ENCODE measurements around the gene CSF2. TPM values are rescaled to one million over a fixed set of nuclear protein-coding genes. Genes with fewer than 3 reads are reported as not detected.
"Not testable (repeated sequence)": the region's sequence is repeated elsewhere in the genome, so short reads cannot be mapped to it uniquely, and the experiment has no call there.

Gene CSF2
- polyA plus RNA-seq, 1 experiment = not detected

GRCh38 chr5:132116072-132116471 lies 42.5 kb downstream of the CSF2 start:
- CTCF ChIA-PET = no interaction called here
- no peak overlapping the region for H3K4me3 ChIP-seq (ENCODE audit: low read depth, low read length)
- POLR2A ChIA-PET = no interaction called here

GRCh38 chr5:132116909-132117489 lies 43.4 kb downstream of the CSF2 start:
- CTCF ChIA-PET; H3K4me3 ChIP-seq (ENCODE audit: low read depth, low read length); H3K27ac ChIP-seq (ENCODE audit: low read depth, low read length); POLR2A ChIA-PET; H3K27me3 ChIP-seq (ENCODE audit: control insufficient read depth, insufficient read depth, low read length); DNase-seq (ENCODE audit: low read depth, low spot score); H3K9me3 ChIP-seq (ENCODE audit: control insufficient read depth, insufficient read depth, low read length): not testable (repeated sequence)

More at GRCh38 chr5:132116072-132116471, 42.5 kb downstream of the CSF2 start:
- no peaks in the 10 kb centered on the region for H3K27me3 ChIP-seq (ENCODE audit: control insufficient read depth, insufficient read depth, low read length)
- TF ChIP-seq CTCF (IDR thresholded peaks at IDR 0.05; ENCODE audit: low read depth, low read length) = no peak
- DNase-seq (ENCODE audit: low read depth, low spot score) = no peak
- H3K9me3 ChIP-seq (ENCODE audit: control insufficient read depth, insufficient read depth, low read length) = peaks cover 4% of the 10 kb centered on the region; the same call in 1 of the 2 replicates
- H3K27ac ChIP-seq (ENCODE audit: low read depth, low read length) = no peak overlapping the region

- H3K4me3 ChIP-seq (ENCODE audit: low read depth, low read length); H3K27ac ChIP-seq (ENCODE audit: low read depth, low read length); H3K9me3 ChIP-seq (ENCODE audit: control insufficient read depth, insufficient read depth, low read length); CTCF ChIA-PET; DNase-seq (ENCODE audit: low read depth, low spot score); H3K27me3 ChIP-seq (ENCODE audit: control insufficient read depth, insufficient read depth, low read length); POLR2A ChIA-PET: not testable (repeated sequence)
Measured at GRCh38 chr5:132120717-132121116, 47.1 kb downstream of the CSF2 start.

GRCh38 chr5:132122971-132123370 lies 49.4 kb downstream of the CSF2 start:
- DNase-seq (ENCODE audit: low read depth, low spot score); H3K4me3 ChIP-seq (ENCODE audit: low read depth, low read length); H3K27me3 ChIP-seq (ENCODE audit: control insufficient read depth, insufficient read depth, low read length); H3K9me3 ChIP-seq (ENCODE audit: control insufficient read depth, insufficient read depth, low read length); POLR2A ChIA-PET; H3K27ac ChIP-seq (ENCODE audit: low read depth, low read length): not testable (repeated sequence)
- CTCF ChIA-PET = interaction anchor here (1.1 kb wide), 1 partner anchor 58 kb away, joined by 3 read pairs; no protein-coding TSS in a partner anchor

- POLR2A ChIA-PET; H3K27ac ChIP-seq (ENCODE audit: low read depth, low read length); H3K27me3 ChIP-seq (ENCODE audit: control insufficient read depth, insufficient read depth, low read length); DNase-seq (ENCODE audit: low read depth, low spot score); H3K4me3 ChIP-seq (ENCODE audit: low read depth, low read length); H3K9me3 ChIP-seq (ENCODE audit: control insufficient read depth, insufficient read depth, low read length): not testable (repeated sequence)
- CTCF ChIA-PET = interaction anchor here (1.1 kb wide), 1 partner anchor 59 kb away, joined by 3 read pairs; no protein-coding TSS in a partner anchor
Measured at GRCh38 chr5:132123578-132123977, 50.0 kb downstream of the CSF2 start.

Small RNAs within 50 kb of the gene (small RNA-seq; reads per million reads assigned to genes)
- not detected for gene RF00285 (ENCODE audit: insufficient read length, low read depth)

Other genes starting within 250 kb of the CSF2 start
- not detected in 2 replicates for gene MEIKIN, start 128.1 kb upstream of the CSF2 start, polyA plus RNA-seq (2011; rRNA removed)
- not detected in 2 replicates for gene ACSL6, start 62.1 kb upstream of the CSF2 start, polyA plus RNA-seq (2011; rRNA removed)
- not detected in 2 replicates for gene IL3, start 13.1 kb upstream of the CSF2 start, polyA plus RNA-seq (2011; rRNA removed)
- 178 and 186 TPM in 2 replicates for gene P4HA2, start 154.1 kb downstream of the CSF2 start, polyA plus RNA-seq (2011; rRNA removed)
- 43.4 and 64.2 TPM in 2 replicates for gene PDLIM4, start 183.9 kb downstream of the CSF2 start, polyA plus RNA-seq (2011; rRNA removed)
- 3.0 and 3.1 TPM in 2 replicates for gene SLC22A4, start 220.6 kb downstream of the CSF2 start, polyA plus RNA-seq (2011; rRNA removed)